Breast epithelium (tissue), 3 donors: ENCODE data around the gene MLLT1.

Experiments used
- POLR2A ChIP-seq: fragments of 450-650 bp; IDR thresholded peaks from one replicate; pipeline ENCODE4 v1.6.1; 2016; ENCODE audit warnings: antibody characterized with exemption, mild to moderate bottlenecking, moderate library complexity
- POLR2AphosphoS5 ChIP-seq, 3 donors: sonication (generic); formaldehyde crosslinking; IDR thresholded peaks; one replicate each; pipeline ENCODE4 v1.6.1; 2017; ENCODE audit warnings: antibody characterized with exemption in 3 of 3
- TF ChIP-seq, protein P1 (sequence below), 3 donors: fragments of 450-650 bp; IDR thresholded peaks; one replicate each; pipeline ENCODE4 v1.5.1; 2016 to 2017; ENCODE audit warnings: antibody characterized with exemption in 3 of 3, mild to moderate bottlenecking in 3 of 3, moderate library complexity in 3 of 3

GRCh38 chr19:6219147-6219525 is 60.6 kb downstream of the MLLT1 start:
- TF ChIP-seq, protein P1, sequence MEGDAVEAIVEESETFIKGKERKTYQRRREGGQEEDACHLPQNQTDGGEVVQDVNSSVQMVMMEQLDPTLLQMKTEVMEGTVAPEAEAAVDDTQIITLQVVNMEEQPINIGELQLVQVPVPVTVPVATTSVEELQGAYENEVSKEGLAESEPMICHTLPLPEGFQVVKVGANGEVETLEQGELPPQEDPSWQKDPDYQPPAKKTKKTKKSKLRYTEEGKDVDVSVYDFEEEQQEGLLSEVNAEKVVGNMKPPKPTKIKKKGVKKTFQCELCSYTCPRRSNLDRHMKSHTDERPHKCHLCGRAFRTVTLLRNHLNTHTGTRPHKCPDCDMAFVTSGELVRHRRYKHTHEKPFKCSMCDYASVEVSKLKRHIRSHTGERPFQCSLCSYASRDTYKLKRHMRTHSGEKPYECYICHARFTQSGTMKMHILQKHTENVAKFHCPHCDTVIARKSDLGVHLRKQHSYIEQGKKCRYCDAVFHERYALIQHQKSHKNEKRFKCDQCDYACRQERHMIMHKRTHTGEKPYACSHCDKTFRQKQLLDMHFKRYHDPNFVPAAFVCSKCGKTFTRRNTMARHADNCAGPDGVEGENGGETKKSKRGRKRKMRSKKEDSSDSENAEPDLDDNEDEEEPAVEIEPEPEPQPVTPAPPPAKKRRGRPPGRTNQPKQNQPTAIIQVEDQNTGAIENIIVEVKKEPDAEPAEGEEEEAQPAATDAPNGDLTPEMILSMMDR (IDR thresholded peaks at IDR 0.05) = no peak
- TF ChIP-seq POLR2AphosphoS5 (IDR thresholded peaks at IDR 0.05) (no peak), POLR2A (no peak)
